Measurements from ENCODE around the gene CASKIN2. TPM values are rescaled to one million over a fixed set of nuclear protein-coding genes. Genes with fewer than 3 reads are reported as not detected.
"Not testable (repeated sequence)": the region's sequence is repeated elsewhere in the genome, so short reads cannot be mapped to it uniquely, and the experiment has no call there.

Gene CASKIN2
- total RNA-seq, 6 donors from 2014 or later, result 24.1 to 113 (median 48.5) TPM

- H3K4me1 ChIP-seq, result peaks cover 17 to 33% (median 27%) of the 10 kb centered on the region in 4 donors
- WGBS, 2 donors, result 22 to 33% methylated on average over 18 of the region's 24 CpGs
- peaks cover 0 to 19% (median 7%) of the 10 kb centered on the region in 4 donors for H3K36me3 ChIP-seq
- no peak for ATAC-seq (ENCODE audit: low FRiP score in 2 of 2)
- no peak for TF ChIP-seq CTCF (IDR thresholded peaks at IDR 0.05)
- TF ChIP-seq POLR2A (IDR thresholded peaks at IDR 0.05), result no peak
- H3K9me3 ChIP-seq, result no peaks in the 10 kb centered on the region
- peak overlapping the region; percentile 81 to 91 (median 86) for H3K27ac ChIP-seq
- peak overlapping the region; percentile 57 to 97 (median 90) for H3K4me3 ChIP-seq
- H3K27me3 ChIP-seq, result no peaks in the 10 kb centered on the region
- no peak for DNase-seq
Measured at GRCh38 chr17:75524269-75524969, 9.1 kb upstream of the CASKIN2 start.

DNA sequence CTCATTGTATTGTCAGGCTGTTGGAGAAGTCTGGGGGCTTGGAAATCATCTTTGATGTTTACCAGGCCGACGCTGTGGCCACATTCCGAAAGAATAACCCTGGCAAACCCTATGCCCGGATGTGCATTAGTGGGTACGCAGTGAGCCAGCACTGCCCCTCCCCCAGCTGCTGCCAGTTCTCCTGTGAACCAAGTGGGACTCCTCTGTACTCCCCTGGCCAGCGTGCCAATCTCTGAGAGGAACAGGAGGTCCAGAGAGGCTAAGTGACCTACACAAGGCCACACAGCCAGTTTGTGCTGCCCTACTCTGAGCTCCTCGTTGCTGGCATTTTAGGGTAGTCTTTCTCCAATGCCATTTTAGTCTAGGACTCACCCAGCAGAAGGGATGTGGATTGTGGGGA lies 8.3 kb upstream of the CASKIN2 start:
- ATAC-seq (ENCODE audit: low FRiP score in 2 of 2) (no peak), DNase-seq (no peak)
- H3K27me3 ChIP-seq, result no peaks in the 10 kb centered on the region
- 92 to 93% methylated on average over 5 to 7 of the region's 7 CpGs for WGBS, 2 donors
- H3K36me3 ChIP-seq, result peaks cover 0 to 19% (median 7%) of the 10 kb centered on the region in 4 donors
- no peak for TF ChIP-seq CTCF (IDR thresholded peaks at IDR 0.05)
- TF ChIP-seq POLR2AphosphoS5 (IDR thresholded peaks at IDR 0.05), result no peak
- no peak for TF ChIP-seq EP300 (IDR thresholded peaks at IDR 0.05)
- TF ChIP-seq POLR2A (IDR thresholded peaks at IDR 0.05), result no peak
- H3K27ac ChIP-seq, result peak overlapping the region in 1 of 4 donors; percentile 81
- H3K4me3 ChIP-seq, result no peak overlapping the region
- H3K4me1 ChIP-seq, result peaks cover 17 to 33% (median 28%) of the 10 kb centered on the region in 4 donors
- H3K9me3 ChIP-seq, result no peaks in the 10 kb centered on the region

DNA sequence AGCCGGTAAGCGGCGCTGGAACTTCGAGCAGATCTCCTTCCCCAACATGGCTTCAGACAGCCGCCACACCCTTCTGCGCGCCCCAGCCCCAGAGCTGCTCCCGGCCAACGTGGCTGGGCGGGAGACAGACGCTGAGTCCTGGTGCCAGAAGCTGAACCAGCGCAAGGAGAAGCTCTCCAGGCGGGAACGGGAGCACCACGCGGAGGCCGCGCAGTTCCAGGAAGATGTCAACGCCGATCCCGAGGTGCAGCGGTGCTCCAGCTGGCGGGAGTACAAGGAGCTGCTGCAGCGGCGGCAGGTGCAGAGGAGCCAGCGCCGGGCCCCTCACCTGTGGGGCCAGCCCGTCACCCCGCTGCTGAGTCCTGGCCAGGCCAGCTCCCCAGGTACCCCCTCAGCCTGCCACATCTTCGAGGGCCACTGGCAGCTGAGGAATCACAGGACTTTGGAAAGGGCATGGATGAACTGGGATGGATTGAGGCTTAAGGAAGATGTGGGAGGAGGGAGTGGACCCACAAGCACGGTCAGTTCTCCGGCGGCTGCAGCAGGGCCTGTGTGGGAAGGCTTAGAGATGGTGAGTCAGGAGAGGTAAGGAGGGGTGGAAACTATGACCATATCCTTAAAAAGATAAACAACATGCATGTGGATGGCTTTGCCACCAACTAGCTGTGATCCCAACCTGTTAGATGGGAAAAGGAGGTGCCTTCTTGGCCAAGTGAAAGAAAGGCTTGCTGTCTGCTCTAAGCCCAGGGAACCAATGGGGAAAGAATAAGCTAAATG lies 6.8 kb upstream of the CASKIN2 start:
- no peak overlapping the region for H3K27ac ChIP-seq
- H3K4me3 ChIP-seq, result no peak overlapping the region
- peaks cover 28 to 41% (median 30%) of the 10 kb centered on the region in 4 donors for H3K4me1 ChIP-seq
- WGBS, 2 donors, result 93 to 94% methylated on average over 23 to 26 of the region's 33 CpGs
- TF ChIP-seq CTCF (IDR thresholded peaks at IDR 0.05), result no peak
- H3K27me3 ChIP-seq, result no peaks in the 10 kb centered on the region
- no peak for ATAC-seq (ENCODE audit: low FRiP score in 2 of 2)
- DNase-seq, result peak in 1 of 2 donors; percentile 81
- peaks cover 0 to 19% (median 7%) of the 10 kb centered on the region in 4 donors for H3K36me3 ChIP-seq
- H3K9me3 ChIP-seq, result no peaks in the 10 kb centered on the region

GRCh38 chr17:75521290-75521689 lies 6.0 kb upstream of the CASKIN2 start:
- no peak for DNase-seq
- no peak for ATAC-seq (ENCODE audit: low FRiP score in 2 of 2)
- Histone ChIP-seq H3K36me3 (peaks cover 0 to 19% (median 7%) of the 10 kb centered on the region in 4 donors), H3K4me3 (no peak overlapping the region), H3K27ac (no peak overlapping the region), H3K4me1 (peaks cover 21 to 37% (median 28%) of the 10 kb centered on the region in 4 donors), H3K9me3 (no peaks in the 10 kb centered on the region), H3K27me3 (no peaks in the 10 kb centered on the region)
- TF ChIP-seq CTCF (IDR thresholded peaks at IDR 0.05) (no peak), EP300 (IDR thresholded peaks at IDR 0.05) (no peak), POLR2AphosphoS5 (IDR thresholded peaks at IDR 0.05) (no peak), POLR2A (IDR thresholded peaks at IDR 0.05) (no peak)
- 90 to 100% methylated on average over 2 to 8 of the region's 8 CpGs for WGBS, 2 donors

DNA sequence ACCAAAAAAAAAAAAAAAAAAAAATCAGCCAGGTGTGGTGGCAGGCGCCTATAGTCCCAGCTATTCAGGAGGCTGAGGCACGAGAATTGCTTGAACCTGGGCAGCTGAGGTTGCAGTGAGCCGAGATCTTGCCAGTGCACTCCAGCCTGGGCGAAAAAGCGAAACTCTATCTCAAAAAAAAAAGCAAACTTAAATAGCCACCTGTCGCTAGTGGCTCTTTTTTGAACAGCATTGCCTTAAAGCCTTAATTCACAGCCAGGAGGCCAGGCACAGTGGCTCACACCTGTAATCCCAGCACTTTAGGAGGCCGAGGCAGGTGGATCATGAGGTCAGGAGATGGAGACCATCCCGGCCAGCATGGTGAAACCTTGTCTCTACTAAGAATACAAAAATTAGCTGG lies 5.1 kb upstream of the CASKIN2 start:
- not testable (repeated sequence) for H3K4me3 ChIP-seq; H3K9me3 ChIP-seq; ATAC-seq (ENCODE audit: low FRiP score in 2 of 2); H3K27ac ChIP-seq; H3K27me3 ChIP-seq; DNase-seq
- WGBS, 2 donors, result 95 to 96% methylated on average over 8 of the region's 8 CpGs
- peaks cover 16 to 37% (median 27%) of the 10 kb centered on the region in 4 donors for H3K4me1 ChIP-seq
- H3K36me3 ChIP-seq, result peaks cover 0 to 19% (median 7%) of the 10 kb centered on the region in 4 donors

Measured in upper lobe of left lung (tissue), 6 donors.